Renal cortical epithelial cell (primary cell): ENCODE measurements around the gene SP100. TPM values are rescaled to one million over a fixed set of nuclear protein-coding genes. Genes with fewer than 3 reads are reported as not detected.

ENCODE experiments used
- DNase-seq: peaks from one replicate; pipeline ENCODE4 v3.0.0-alpha.2; 2011; ENCODE audit warnings: low read depth
- total RNA-seq: library from RNA; depleted of rRNA; stranded (reverse); fragments of >200 nt; gene quantifications from 2 replicates; pipeline ENCODE4 v1.2.3, GENCODE V29; 2014

The SP100 gene
- total RNA-seq, 1 donor from 2014 or later, result 88.6 TPM

DNA sequence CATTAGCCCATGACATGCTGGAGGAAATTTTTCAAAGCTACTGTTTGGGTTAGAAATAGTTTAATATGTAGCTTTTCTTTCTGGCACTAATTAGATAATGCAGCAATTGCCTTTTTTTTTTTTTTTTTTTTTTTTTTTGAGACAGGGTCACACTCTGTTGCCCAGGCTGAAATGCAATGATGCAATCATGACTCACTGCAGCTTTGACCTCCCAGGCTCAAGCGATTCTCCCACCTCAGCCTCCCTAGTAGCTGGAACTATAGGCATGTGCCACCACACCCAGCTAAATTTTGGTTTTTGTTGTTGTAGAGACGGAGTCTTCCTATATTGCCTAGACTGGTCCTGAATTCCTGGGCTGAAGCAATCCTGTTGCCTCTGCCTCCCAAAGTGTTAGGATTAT is 136.2 kb downstream of the SP100 start:
- DNase-seq, result peak; percentile 69

DNA sequence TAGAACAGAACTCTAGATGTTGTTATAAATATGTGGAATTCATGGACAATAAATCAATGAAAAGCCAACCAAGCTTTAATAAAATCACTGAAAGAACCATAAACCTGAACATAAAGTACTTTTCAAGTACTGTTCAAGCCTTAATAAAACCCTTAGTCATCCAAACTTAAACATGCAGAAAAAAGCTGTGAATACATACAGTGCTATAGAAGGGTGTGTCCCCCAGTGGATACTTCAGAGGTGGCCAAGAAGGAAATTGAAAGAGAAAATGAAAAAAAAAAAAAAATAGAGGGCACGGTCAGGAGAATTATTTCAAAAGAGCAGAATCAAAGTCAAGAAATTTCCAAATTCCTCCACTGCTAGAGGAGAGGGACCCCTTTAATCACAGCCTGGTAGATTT is 141.1 kb downstream of the SP100 start:
- DNase-seq, result peak; percentile 7

DNA sequence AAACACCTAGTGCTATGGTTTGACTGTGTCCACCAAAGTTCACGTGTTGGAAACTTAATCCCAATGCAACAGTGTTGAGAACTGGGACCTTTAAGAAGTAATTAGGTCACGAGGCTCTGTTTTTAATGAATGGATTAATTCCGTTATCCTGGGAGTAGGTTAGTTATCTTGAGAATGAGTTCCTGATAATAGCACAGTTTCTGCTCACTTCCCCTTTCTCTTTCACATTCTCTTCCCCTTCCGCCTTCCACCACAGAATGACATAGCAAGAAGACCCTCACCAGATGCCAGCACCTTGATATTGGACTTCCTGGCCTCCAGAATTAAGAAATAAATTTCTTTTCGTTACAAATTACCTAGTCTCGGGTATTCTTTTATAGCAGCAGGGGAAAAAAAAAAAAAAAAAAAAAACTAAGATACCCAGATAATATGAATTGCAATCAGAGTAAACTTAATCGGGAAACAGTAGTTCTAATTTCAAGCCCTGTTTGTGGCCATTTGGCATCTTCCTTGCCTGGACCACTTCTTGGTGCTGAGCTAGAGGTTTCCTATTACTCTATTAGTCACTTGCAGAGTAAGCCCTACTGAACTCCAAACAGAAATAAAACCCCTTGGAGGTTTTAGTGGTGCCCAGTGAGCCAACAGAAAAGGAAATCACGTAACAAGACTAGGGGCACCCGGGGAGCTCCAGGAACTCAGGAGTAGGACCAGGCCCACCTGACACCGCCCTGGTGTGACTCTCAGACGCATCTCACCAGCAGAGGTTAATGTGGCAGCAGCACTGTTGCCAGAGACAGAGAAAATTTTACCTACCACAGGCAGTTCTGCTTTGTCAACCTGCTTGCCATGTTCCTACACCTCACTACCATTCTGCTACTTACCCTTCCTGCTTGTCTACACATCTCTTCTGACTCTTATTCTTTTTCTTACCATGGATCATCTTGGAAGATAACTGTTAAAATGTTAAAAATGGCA is 149.1 kb downstream of the SP100 start:
- peak; percentile 69 for DNase-seq

DNA sequence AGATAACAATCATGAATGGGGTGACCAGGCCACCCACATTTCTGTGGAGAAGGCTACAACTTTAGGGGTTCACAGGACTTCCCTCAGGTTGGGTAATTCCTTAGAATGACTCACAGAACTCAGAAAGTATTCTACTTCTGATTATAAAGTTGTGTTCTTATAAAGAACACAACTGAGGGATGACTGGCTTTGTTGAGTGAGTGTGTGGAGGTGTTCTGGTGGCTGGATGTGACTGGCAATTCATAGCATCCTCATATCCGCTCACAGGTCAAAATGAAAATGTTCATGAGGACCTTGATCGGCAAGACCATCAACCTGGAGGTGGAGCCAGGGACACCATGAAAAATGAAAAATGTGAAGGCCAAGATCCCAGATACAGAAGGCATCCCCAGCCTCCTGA is 153.3 kb downstream of the SP100 start:
- DNase-seq, result no peak

DNA sequence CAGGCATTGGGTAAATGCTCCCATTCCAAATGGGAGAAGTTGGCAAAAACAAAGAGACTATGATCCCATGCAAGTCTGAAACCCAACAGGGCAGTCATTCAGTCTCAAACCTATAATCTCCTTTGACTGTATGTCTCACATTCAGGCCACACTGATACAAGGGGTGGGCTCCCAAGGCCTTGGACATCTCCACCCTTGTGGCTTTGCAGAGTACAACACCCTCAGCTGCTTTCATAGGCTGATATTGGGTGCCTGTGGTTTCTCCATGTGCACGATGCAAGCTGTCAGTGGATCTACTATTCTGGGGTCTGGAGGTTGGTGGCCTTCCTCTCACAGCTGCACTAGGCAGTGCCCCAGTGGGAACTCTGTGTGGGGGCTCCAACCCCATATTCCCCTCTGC is 155.0 kb downstream of the SP100 start:
- no peak for DNase-seq

DNA sequence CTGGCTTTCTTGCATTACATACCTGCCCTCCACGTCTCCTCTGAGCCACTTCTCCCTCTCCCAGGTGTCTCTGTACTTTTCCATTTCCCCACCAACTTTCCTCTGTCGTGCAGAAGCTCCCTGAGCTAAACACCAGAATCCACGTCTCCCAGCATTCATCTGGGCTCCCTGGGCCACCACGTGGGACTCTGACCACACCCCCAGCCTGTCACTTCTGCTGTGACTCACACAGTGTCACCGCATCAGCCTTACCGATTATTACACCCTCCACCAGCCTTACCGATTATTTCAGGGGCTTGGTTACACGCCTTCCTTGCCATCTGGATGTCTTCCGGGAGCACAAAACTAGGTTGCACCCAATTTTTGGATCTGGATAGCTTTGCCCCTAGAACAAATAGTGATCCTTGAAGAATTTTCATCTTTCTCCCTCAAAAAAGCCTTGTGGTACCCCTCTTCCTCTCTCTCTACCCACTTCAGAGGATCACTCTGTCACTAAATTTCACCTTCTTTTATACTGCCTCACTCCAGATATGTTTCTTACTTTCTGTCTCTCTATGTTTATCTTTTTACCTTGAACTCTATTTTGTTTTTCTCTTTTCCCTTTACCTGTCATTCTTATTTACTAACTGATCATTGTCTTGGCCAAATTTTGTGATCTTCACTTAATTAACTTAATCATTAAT is 159.8 kb downstream of the SP100 start:
- no peak for DNase-seq

DNA sequence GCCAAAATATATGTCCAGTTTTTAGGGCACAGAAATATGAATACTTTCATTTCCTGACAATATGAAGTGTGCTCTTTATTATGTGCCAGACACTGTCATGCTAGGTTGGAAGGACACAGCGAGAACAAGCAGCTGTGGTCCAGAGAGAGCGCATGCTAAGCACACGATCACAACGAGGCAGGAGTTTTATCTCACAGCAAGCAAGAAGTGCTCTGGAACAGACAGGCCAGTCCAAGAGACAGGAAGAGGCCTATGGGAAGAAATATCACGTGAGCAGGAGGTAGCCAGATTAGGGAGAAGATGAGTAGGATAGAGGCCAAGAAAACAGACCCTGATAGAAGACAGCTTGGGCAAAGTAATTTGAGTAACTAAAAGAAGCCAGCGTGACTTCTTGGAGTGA is 161.1 kb downstream of the SP100 start:
- DNase-seq, result no peak

DNA sequence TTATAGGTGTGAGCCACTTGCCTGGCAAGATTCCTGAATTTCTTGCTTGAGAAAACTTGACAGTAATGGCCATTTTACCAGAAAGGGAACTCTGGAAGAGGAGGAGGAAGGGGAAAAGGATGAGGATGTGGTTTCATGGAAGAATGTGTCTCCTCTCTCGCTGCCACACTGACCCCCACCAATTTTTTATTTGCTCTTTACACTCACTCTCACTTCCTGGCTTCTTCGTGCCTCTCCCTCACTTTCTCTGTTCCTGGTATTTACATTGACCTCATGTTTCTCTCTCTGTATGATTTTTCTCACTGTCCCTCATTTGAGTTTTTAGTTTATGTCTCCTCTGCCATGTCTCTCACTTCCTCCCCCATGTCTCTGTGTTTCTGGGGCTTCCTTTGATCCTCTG is 162.1 kb downstream of the SP100 start:
- peak; percentile 5 for DNase-seq

DNA sequence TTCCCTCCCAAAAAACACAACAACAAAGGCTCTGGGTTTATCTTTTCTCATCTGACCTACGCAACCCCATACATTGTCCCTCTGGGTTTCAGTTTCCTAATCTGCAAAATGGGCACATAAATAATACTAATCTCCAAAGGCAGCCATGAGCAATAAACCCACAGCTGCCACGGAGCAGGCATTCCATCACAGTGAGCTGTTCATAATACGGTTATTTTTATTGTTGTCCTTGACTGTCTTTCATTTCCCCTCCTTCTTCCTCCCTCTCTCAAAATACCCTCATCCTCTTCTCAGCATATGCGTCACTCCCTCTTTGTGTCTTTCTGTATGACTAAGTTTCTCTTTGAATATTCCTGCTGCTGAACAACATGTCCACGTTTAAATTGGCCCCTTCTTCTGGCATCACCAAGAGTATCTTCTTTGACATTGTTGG is 166.9 kb downstream of the SP100 start:
- DNase-seq, result no peak

DNA sequence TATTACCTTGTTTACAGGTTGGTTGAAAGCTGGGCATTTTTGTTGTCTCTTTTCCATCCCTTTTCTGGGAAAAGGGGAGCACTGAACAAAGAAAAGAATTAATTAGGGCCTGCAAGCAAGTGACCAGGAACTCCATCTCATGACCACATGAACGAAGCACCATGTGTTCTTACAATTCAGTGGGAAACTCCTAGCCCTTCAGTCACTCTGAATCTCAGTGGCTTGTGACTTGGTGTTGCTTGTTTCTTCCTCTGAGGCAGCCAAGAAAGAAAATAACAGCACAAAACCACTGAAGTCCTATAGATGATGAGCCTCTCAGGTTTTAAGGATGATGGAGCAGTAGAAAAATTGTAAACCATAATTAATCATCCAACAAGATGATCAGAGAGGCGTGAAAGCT is 167.6 kb downstream of the SP100 start:
- DNase-seq, result no peak

DNA sequence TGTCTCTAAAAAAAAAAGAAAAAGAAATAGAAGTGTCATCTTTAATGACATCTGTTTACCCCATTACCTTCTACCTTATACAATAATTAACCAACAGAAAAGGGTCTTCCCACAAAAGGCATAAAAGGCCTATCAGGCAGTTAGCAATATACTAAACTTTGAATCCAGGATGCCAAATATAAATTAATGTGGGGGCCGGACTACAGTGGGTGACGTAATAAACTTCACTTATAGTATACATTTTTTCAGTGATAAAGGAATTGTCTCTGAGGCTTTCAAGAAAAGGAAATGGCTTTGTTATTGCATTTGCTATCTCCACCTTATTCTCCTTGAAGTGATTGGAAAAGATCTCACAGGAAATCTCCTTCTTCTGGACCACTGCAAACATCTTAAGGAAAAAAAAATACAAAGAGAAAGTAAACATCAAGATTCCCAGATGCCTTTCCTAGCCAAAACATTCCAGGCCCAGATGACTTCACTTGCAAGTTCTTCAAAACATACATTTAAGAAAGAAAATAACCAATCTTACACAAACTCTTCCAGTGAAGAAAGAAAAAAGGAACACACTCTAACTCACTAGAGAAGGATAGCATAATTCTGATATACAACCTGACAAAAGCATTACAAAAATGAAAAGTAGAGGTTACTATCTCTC is 170.5 kb downstream of the SP100 start:
- no peak for DNase-seq

DNA sequence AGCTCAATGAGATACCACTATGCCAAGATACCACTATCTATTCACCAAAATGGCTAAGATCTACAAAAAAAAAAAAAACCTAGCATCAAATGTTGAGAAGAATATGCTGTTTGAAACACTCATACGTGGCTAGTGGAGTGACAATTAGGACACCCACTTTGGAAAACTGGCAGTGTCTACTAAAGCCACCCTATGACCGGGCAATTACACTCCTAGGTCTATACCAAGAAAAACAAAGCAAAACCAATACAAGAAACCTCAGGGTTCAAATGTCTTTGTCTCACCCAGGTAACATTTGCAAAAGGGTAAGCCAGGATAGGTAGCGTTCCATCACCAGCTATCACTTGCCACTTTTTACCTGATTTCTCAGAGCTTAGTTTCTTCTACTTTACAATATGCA is 173.0 kb downstream of the SP100 start:
- no peak for DNase-seq

DNA sequence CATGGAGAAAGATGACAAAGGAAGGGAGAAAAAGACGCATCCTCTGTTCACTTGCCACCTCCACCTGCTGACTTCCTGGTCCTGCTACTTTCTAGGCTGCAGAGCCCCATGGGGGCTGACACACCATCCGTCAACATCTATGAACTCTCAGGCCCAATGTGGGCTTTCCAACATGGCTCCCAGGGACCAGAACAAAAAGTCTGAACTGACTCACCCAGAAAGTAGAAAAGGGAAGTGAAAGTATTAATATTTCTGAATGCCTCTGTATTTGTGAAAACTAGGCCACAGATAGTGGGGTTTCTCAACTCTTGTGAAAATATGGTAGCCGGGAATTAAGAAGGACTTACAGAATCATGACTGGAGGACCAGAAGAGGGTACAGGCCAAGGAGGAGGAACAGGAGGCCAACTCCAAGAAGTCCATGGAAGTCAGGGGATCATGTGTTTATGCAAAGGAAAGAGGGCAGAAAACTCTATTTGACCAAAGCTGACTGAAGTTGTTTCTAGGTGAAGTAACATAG is 173.6 kb downstream of the SP100 start:
- no peak for DNase-seq

DNA sequence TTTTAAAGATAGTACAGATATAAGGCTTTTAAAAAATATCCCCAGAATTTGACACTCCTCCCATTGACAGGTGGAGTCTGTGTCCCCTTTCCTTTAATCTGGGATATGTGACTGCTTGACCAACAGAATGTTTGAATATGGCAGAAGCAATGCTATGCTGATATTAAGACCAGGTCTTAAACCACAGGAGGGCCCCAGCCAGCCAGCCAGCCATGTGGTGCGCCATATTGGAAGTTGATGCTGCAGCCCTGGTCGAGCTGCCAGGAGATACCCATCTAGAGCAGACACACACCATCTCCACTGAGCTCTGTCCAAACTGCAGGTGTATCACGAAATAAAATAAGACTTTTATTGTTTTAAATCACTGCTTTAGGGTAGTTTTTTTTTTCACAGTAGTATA is 174.3 kb downstream of the SP100 start:
- no peak for DNase-seq

DNA sequence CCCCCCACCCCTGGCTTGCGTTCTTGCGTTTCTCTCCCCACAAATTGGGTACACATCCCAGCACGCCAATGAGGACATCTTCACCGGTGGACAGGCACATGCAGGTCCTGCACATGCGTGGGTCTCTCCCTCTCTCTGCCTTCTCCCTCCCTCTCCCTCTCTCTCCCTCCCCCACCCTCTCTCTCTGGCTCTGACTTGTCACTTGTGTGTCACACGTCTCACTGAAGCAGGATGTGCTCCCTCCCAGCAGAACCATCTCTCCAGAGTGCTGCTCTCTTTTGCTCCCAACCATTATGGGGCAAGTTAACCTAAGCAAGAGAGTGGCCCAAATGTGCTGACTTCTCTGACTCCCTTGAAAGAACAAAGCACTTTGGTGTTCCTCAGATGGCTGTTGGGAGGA is 175.8 kb downstream of the SP100 start:
- no peak for DNase-seq

DNA sequence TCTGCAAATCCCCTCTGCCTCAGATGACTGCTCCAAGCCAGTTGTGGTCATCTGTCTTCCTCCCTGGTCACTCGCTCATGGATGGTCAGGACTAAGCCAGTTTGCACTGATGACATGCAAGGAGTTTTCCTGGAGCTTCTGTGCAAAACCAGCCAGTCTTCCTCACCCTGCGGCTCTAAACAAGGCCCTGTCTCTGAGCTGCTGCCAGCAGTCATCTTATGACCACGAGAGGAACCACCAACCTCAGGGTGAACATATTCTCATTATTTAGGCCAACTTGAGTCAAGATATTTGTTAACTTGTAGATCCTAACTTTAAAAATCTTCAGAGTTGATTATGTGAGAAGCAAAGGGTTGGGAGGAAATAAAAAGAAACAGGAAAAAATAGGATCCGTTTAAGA is 176.8 kb downstream of the SP100 start:
- no peak for DNase-seq

Other genes with a start within 250 kb of the SP100 start
- gene SP110, start 196.2 kb upstream of the SP100 start, total RNA-seq, result 3.6 and 19.4 TPM in 2 replicates
- 4.3 and 5.3 TPM in 2 replicates for gene SP140, start 190.5 kb upstream of the SP100 start, total RNA-seq
- gene SP140L, start 89.0 kb upstream of the SP100 start, total RNA-seq, result 5.4 and 14.6 TPM in 2 replicates